Naive thymus-derived CD4-positive, alpha-beta T cell (primary cell): ENCODE results near the gene ANKS6. TPM values are rescaled to one million over a fixed set of nuclear protein-coding genes. Genes with fewer than 3 reads are reported as not detected.

Source experiments
- ATAC-seq: fragments of 150-1000 bp; cut with Tn5 transposase; 2 replicates; pipeline ENCODE4 v1.10.0; 2021; ENCODE audit warnings: mild to moderate bottlenecking, moderate library complexity
- CTCF ChIA-PET: fragments of 350-600 bp; sonication (Branson Sonifier 250); formaldehyde crosslinking; loops from one replicate; lab custom pipeline; 2021; ENCODE audit warnings: antibody characterized with exemption; lab: Charles Lee
- POLR2A ChIA-PET: fragments of 350-600 bp; sonication (Branson Sonifier 250); formaldehyde crosslinking; loops from one replicate; lab custom pipeline; 2021; ENCODE audit warnings: antibody characterized with exemption, inconsistent platforms; lab: Charles Lee
- DNase-seq, 9 donors: peaks; one replicate each; pipeline versions ENCODE4 v3.0.0 to v3.0.0-alpha.2; 2020 to 2022; ENCODE audit warnings: mixed read lengths in 1 of 9
- H3K27ac ChIP-seq: one replicate; pipeline ENCODE4 v1.7.0; 2013; ENCODE audit warnings: mild to moderate bottlenecking, low read depth, low read length, moderate library complexity
- H3K27me3 ChIP-seq, 2 donors: one replicate each; pipeline ENCODE4 v1.7.0; 2013; ENCODE audit warnings: low read length in 2 of 2, mild to moderate bottlenecking in 2 of 2, moderate library complexity in 2 of 2; ENCODE audit not compliant: control insufficient read depth in 2 of 2, insufficient read depth in 2 of 2
- H3K36me3 ChIP-seq, 3 experiments: 1 replicate in 2 of 3; 2 replicates in 1 of 3; pipeline ENCODE4 v1.7.0; 2013; ENCODE audit warnings: low read length in 3 of 3, mild to moderate bottlenecking in 3 of 3, moderate library complexity in 1 of 3; ENCODE audit not compliant: insufficient read depth in 3 of 3, control insufficient read depth in 2 of 3
- H3K4me1 ChIP-seq, 2 donors: one replicate each; pipeline ENCODE4 v1.7.0; 2013; ENCODE audit warnings: low read length in 2 of 2, mild to moderate bottlenecking in 2 of 2, moderate library complexity in 1 of 2; ENCODE audit not compliant: control insufficient read depth in 2 of 2, insufficient read depth in 2 of 2
- H3K4me3 ChIP-seq: 2 replicates; pipeline ENCODE4 v1.7.0; 2013; ENCODE audit warnings: mild to moderate bottlenecking, low read length
- H3K9me3 ChIP-seq, 3 experiments: 1 replicate in 2 of 3; 2 replicates in 1 of 3; pipeline ENCODE4 v1.7.0; 2013; ENCODE audit warnings: low read length in 3 of 3; ENCODE audit not compliant: control insufficient read depth in 2 of 3
- H3K27ac Mint-ChIP-seq, 9 donors: one replicate each; pipeline ENCODE4 v1.8.0; 2020 to 2022; ENCODE audit warnings: mixed read lengths in 9 of 9, mild to moderate bottlenecking in 8 of 9, moderate library complexity in 5 of 9, inconsistent platforms in 2 of 9
- H3K27me3 Mint-ChIP-seq, 5 donors: one replicate each; pipeline ENCODE4 v1.8.0; 2021 to 2022; ENCODE audit warnings: mixed read lengths in 5 of 5, mild to moderate bottlenecking in 1 of 5
- H3K36me3 Mint-ChIP-seq, 5 donors: one replicate each; pipeline ENCODE4 v1.8.0; 2020 to 2022; ENCODE audit warnings: mixed read lengths in 5 of 5, mild to moderate bottlenecking in 3 of 5, inconsistent platforms in 1 of 5
- H3K4me1 Mint-ChIP-seq, 7 donors: one replicate each; pipeline ENCODE4 v1.8.0; 2020 to 2022; ENCODE audit warnings: mixed read lengths in 7 of 7, mild to moderate bottlenecking in 3 of 7, inconsistent platforms in 1 of 7
- H3K4me3 Mint-ChIP-seq, 10 donors: one replicate each; pipeline ENCODE4 v1.8.0; 2020 to 2022; ENCODE audit warnings: mild to moderate bottlenecking in 10 of 10, mixed read lengths in 10 of 10, moderate library complexity in 6 of 10, inconsistent platforms in 2 of 10
- H3K9me3 Mint-ChIP-seq, 11 donors: one replicate each; pipeline ENCODE4 v1.8.0; 2020 to 2022; ENCODE audit warnings: mixed read lengths in 11 of 11, mild to moderate bottlenecking in 4 of 11, inconsistent platforms in 1 of 11, moderate library complexity in 1 of 11
- intact Hi-C, 2 donors: fragments of 100-400 bp; cut with micrococcal nuclease; formaldehyde crosslinking; loops; one replicate each; pipeline ENCODE4 v1.15.1; 2023
- polyA plus RNA-seq, 2 donors: library from polyadenylated mRNA; unstranded; fragments of 300-500 nt; fragmentation: Illumina TruSeq; gene quantifications; one replicate each; pipeline ENCODE4 v1.2.3, GENCODE V29; 2021
- total RNA-seq, 6 experiments: library from RNA in 5 of 6; stranded (reverse) in 5 of 6; gene quantifications; 1 replicate in 5 of 6; 2 replicates in 1 of 6; pipeline ENCODE4 v1.2.3 and lab custom pipeline; 2021 to 2026

The ANKS6 gene
- total and polyA plus RNA-seq, 7 experiments from 2014 or later: 5.0 to 18.4 (median 12.2) TPM

GRCh38 chr9:98750364-98751060, 45.8 kb downstream of the ANKS6 start:
- no peaks in the 10 kb centered on the region for H3K27me3 Mint-ChIP-seq
- Histone ChIP-seq H3K27me3 (no peaks in the 10 kb centered on the region), H3K27ac (no peak overlapping the region), H3K4me1 (no peaks in the 10 kb centered on the region), H3K9me3 (no peaks in the 10 kb centered on the region), H3K36me3 (peaks cover 0 to 79% (median 0%) of the 10 kb centered on the region in 3 experiments), H3K4me3 (no peak overlapping the region)
- H3K9me3 Mint-ChIP-seq: peaks cover 0 to 4% (median 0%) of the 10 kb centered on the region in 11 donors
- H3K4me3 Mint-ChIP-seq: no peak overlapping the region
- CTCF ChIA-PET: no interaction called here
- H3K27ac Mint-ChIP-seq: no peak overlapping the region
- no peaks in the 10 kb centered on the region for H3K4me1 Mint-ChIP-seq
- ATAC-seq (no peak), DNase-seq (no peak)
- peaks cover 0 to 83% (median 55%) of the 10 kb centered on the region in 5 donors for H3K36me3 Mint-ChIP-seq
- POLR2A ChIA-PET: no interaction called here
- intact Hi-C loops: no loop called here

GRCh38 chr9:98747476-98747875, 48.9 kb downstream of the ANKS6 start:
- Mint-ChIP-seq H3K4me3 (no peak overlapping the region), H3K9me3 (peaks cover 0 to 4% (median 0%) of the 10 kb centered on the region in 11 donors), H3K27me3 (no peaks in the 10 kb centered on the region), H3K4me1 (no peaks in the 10 kb centered on the region), H3K36me3 (peaks cover 0 to 80% (median 52%) of the 10 kb centered on the region in 5 donors), H3K27ac (no peak overlapping the region)
- ChIA-PET POLR2A (no interaction called here), CTCF (no interaction called here)
- Histone ChIP-seq H3K27ac (no peak overlapping the region), H3K4me3 (no peak overlapping the region), H3K36me3 (peaks cover 0 to 75% (median 0%) of the 10 kb centered on the region in 3 experiments), H3K27me3 (no peaks in the 10 kb centered on the region), H3K9me3 (no peaks in the 10 kb centered on the region), H3K4me1 (no peaks in the 10 kb centered on the region)
- intact Hi-C loops: no loop called here
- DNase-seq (no peak), ATAC-seq (no peak)

DNA sequence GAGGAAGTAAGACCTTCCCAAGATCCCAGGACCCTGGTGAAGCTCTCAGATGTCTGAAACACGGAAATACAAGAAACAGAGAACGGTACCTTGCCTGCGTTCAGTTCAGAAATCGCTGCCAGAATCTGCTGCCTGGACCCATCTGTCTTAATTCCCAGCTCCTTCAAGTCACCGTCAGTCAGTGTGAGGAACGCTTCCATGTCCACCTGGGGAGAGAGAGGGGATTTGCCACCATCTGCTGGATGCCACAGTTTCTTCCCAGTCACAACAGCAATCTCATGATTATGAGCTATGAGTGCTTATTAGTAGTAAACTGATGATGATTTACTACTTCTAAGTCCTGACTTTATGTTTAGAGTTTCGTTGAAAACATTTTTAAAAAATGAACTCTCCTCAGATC, 50.9 kb downstream of the ANKS6 start:
- Mint-ChIP-seq H3K36me3 (peaks cover 0 to 74% (median 42%) of the 10 kb centered on the region in 5 donors), H3K4me1 (no peaks in the 10 kb centered on the region), H3K4me3 (no peak overlapping the region), H3K27me3 (no peaks in the 10 kb centered on the region), H3K9me3 (peaks cover 0 to 4% (median 0%) of the 10 kb centered on the region in 11 donors), H3K27ac (no peak overlapping the region)
- H3K9me3 ChIP-seq: no peaks in the 10 kb centered on the region
- ChIA-PET CTCF (no interaction called here), POLR2A (no interaction called here)
- H3K4me1 ChIP-seq: no peaks in the 10 kb centered on the region
- ATAC-seq (no peak), DNase-seq (no peak)
- H3K36me3 ChIP-seq: peaks cover 0 to 64% (median 0%) of the 10 kb centered on the region in 3 experiments
- no peak overlapping the region for H3K27ac ChIP-seq
- no peaks in the 10 kb centered on the region for H3K27me3 ChIP-seq
- no peak overlapping the region for H3K4me3 ChIP-seq
- intact Hi-C loops: no loop called here

GRCh38 chr9:98743818-98744611, 52.3 kb downstream of the ANKS6 start:
- POLR2A ChIA-PET: no interaction called here
- no peak for ATAC-seq
- H3K4me1 ChIP-seq: no peaks in the 10 kb centered on the region
- no peak for DNase-seq
- no peaks in the 10 kb centered on the region for H3K9me3 ChIP-seq
- Mint-ChIP-seq H3K9me3 (peaks cover 0 to 5% (median 3%) of the 10 kb centered on the region in 11 donors), H3K4me1 (no peaks in the 10 kb centered on the region), H3K27ac (peak overlapping the region in 1 of 9 donors; percentile 43), H3K4me3 (no peak overlapping the region), H3K27me3 (no peaks in the 10 kb centered on the region), H3K36me3 (peaks cover 2 to 69% (median 37%) of the 10 kb centered on the region in 5 donors)
- CTCF ChIA-PET: no interaction called here
- no peak overlapping the region for H3K27ac ChIP-seq
- H3K27me3 ChIP-seq: no peaks in the 10 kb centered on the region
- H3K36me3 ChIP-seq: peaks cover 0 to 52% (median 0%) of the 10 kb centered on the region in 3 experiments
- intact Hi-C loops: no loop called here
- H3K4me3 ChIP-seq: no peak overlapping the region

DNA sequence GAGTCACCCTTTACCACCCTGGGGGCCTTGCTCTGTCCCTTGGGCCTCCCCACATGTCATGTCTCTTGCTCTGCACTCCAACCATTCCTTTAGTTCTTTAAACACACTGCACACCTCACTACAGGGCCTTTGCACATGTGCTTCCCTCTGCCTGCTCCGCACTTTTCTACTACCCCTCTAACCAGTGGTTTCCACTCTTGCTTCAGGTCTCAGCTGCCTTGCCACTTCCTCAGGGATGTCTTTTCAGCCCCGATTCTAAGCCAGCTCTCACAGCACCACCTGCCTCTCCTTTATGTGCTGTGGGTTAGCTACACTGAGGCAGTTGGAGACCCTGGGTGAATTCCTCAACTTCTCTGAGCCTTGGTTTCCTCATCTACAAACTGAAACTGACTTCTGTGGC, 53.0 kb downstream of the ANKS6 start:
- intact Hi-C loops: no loop called here
- Histone ChIP-seq H3K9me3 (no peaks in the 10 kb centered on the region), H3K4me1 (no peaks in the 10 kb centered on the region), H3K27me3 (no peaks in the 10 kb centered on the region), H3K27ac (no peak overlapping the region), H3K4me3 (no peak overlapping the region), H3K36me3 (peaks cover 0 to 46% (median 0%) of the 10 kb centered on the region in 3 experiments)
- DNase-seq: no peak
- ChIA-PET CTCF (no interaction called here), POLR2A (no interaction called here)
- Mint-ChIP-seq H3K27me3 (no peaks in the 10 kb centered on the region), H3K4me3 (no peak overlapping the region), H3K36me3 (peaks cover 6 to 69% (median 35%) of the 10 kb centered on the region in 5 donors), H3K27ac (peak overlapping the region in 1 of 9 donors; percentile 43), H3K9me3 (peaks cover 0 to 11% (median 6%) of the 10 kb centered on the region in 11 donors), H3K4me1 (no peaks in the 10 kb centered on the region)
- ATAC-seq: no peak

DNA sequence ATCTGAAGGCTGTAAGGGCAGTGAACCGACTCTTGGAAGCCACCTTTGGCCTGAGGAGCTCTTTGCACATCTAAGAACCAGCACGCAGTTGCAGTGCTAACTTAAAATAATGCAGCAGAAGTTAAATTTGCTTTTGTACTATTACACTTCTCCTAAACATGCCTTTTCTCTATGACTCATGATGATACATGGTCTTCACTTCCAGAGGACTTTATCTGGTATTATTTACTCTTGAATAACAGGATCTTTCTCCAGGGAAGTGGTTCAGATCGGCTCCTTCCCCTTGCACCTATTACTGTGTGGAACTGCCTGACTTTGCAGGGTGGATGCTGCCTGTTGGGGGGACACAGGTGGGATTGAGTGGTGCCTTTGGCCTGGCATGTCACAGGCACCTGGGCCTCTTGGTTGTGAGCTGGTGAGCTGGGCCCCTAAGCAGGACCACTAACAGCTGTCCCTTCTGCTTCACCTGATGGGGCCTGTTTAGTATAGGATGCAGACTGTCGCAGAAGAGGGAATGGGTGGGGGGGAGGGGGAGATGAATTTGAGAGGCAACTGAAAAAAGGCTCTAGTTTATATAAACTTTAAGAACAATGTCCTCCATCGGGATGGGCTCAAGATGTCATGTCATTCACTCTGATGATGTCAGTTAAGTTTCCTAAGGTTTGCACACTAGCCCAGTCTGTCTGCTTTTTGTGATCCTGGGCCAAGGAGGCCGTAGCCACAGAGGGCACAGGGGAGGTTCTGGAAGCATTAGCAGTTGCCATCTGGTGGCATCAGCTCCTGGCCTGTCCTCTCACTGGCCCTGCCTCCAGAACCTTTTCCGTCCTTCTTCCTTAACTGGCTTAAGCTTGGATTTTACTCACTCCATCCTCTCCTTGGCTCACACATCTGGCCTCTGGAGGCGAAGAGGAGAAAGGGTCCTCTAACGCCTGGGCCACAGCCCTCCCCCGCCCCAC, 53.8 kb downstream of the ANKS6 start:
- ATAC-seq (no peak), DNase-seq (no peak)
- H3K4me3 ChIP-seq: no peak overlapping the region
- intact Hi-C loops: no loop called here
- Mint-ChIP-seq H3K27me3 (no peaks in the 10 kb centered on the region), H3K4me1 (no peaks in the 10 kb centered on the region), H3K4me3 (no peak overlapping the region), H3K9me3 (peaks cover 0 to 13% (median 6%) of the 10 kb centered on the region in 11 donors), H3K27ac (no peak overlapping the region), H3K36me3 (peaks cover 9 to 69% (median 37%) of the 10 kb centered on the region in 5 donors)
- no peak overlapping the region for H3K27ac ChIP-seq
- H3K9me3 ChIP-seq: no peaks in the 10 kb centered on the region
- H3K27me3 ChIP-seq: no peaks in the 10 kb centered on the region
- H3K36me3 ChIP-seq: peaks cover 0 to 42% (median 0%) of the 10 kb centered on the region in 3 experiments
- POLR2A ChIA-PET: no interaction called here
- H3K4me1 ChIP-seq: no peaks in the 10 kb centered on the region
- CTCF ChIA-PET: interaction anchor here (0.9 kb wide), 1 partner anchor 33 kb away, joined by 3 read pairs; no protein-coding TSS in a partner anchor
